Mucosa of descending colon (tissue), 3 donors: ENCODE results near the gene FBXW11. TPM values are rescaled to one million over a fixed set of nuclear protein-coding genes. Genes with fewer than 3 reads are reported as not detected.

Experiments
- ATAC-seq: fragments of 200-7000 bp; cut with Tn5 transposase; one replicate; pipeline ENCODE4 v1.9.1; 2020; ENCODE audit warnings: mild to moderate bottlenecking, moderate library complexity
- DNase-seq, 3 donors: peaks; one replicate each; pipeline ENCODE4 v3.0.0-alpha.2; 2020
- H3K36me3 ChIP-seq: fragments of 200-600 bp; one replicate; pipeline ENCODE4 v1.8.0; 2021; ENCODE audit warnings: low read depth, mild to moderate bottlenecking
- H3K4me1 ChIP-seq: fragments of 200-600 bp; one replicate; pipeline ENCODE4 v1.8.0; 2021; ENCODE audit warnings: low read depth, mild to moderate bottlenecking
- H3K4me3 ChIP-seq: fragments of 200-600 bp; one replicate; pipeline ENCODE4 v1.8.0; 2021; ENCODE audit warnings: mild to moderate bottlenecking
- H3K9me3 ChIP-seq: fragments of 200-600 bp; one replicate; pipeline ENCODE4 v1.8.0; 2021; ENCODE audit warnings: mild to moderate bottlenecking
- intact Hi-C, 2 donors: fragments of 100-400 bp; cut with DNase I in 1 of 2; cut with micrococcal nuclease in 1 of 2; formaldehyde crosslinking; loops; one replicate each; pipeline versions ENCODE4 v1.11.0 to v1.11.1; 2022; cut with DNase I, micrococcal nuclease
- total RNA-seq, 3 donors: library from RNA; stranded (reverse); fragmentation: NEBNext Ultra II Directional in 2 of 3; extraction: Animal tissue kit (Norgen Biotek cat#: 25700) in 2 of 3; gene quantifications; one replicate each; pipeline versions ENCODE4 v1.2.1 to v1.2.4, GENCODE V29; 2021 to 2023
- TF ChIP-seq, protein P1 (sequence below): fragments of 200-600 bp; IDR thresholded peaks from one replicate; pipeline ENCODE4 v1.8.0; 2022; ENCODE audit warnings: antibody characterized with exemption, mild to moderate bottlenecking
- donor health status: DM: no; HTN: no; CAD: no; lungs with moderate emphysema.
- donor health status: DM: no; HTN: no; CAD: no.
- donor health status: DM: no; HTN: yes; CAD: no.

Gene FBXW11
- total RNA-seq, 3 donors from 2014 or later = 37.2 to 50.2 (median 39.5) TPM

DNA sequence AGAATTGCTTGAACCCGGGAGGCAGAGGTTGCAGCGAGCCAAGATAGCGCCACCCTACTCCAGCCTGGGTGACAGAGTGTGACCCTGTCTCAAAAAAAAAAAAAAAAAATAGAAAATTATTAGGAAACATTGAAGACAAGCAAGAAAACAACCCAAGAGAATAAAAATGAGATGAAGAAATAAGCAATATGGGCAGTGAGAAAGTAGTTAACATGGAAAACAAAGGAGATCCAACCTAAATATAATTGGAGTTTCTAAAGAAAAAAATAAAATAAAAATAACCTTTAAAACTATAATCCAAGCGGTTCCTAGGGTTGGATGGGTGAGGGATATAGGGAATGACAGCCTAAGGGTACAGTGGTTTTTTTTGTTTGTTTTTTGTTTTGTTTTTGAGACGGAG lies 71.9 kb downstream of the FBXW11 start:
- Histone ChIP-seq H3K9me3 (peaks cover 5% of the 10 kb centered on the region), H3K36me3 (no peaks in the 10 kb centered on the region), H3K4me1 (no peaks in the 10 kb centered on the region), H3K4me3 (no peak overlapping the region)
- ATAC-seq (no peak), DNase-seq (no peak)
- intact Hi-C loops = no loop called here
- TF ChIP-seq, protein P1, sequence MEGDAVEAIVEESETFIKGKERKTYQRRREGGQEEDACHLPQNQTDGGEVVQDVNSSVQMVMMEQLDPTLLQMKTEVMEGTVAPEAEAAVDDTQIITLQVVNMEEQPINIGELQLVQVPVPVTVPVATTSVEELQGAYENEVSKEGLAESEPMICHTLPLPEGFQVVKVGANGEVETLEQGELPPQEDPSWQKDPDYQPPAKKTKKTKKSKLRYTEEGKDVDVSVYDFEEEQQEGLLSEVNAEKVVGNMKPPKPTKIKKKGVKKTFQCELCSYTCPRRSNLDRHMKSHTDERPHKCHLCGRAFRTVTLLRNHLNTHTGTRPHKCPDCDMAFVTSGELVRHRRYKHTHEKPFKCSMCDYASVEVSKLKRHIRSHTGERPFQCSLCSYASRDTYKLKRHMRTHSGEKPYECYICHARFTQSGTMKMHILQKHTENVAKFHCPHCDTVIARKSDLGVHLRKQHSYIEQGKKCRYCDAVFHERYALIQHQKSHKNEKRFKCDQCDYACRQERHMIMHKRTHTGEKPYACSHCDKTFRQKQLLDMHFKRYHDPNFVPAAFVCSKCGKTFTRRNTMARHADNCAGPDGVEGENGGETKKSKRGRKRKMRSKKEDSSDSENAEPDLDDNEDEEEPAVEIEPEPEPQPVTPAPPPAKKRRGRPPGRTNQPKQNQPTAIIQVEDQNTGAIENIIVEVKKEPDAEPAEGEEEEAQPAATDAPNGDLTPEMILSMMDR = no peak

- Histone ChIP-seq H3K4me1 (no peaks in the 10 kb centered on the region), H3K9me3 (peaks cover 5% of the 10 kb centered on the region), H3K4me3 (no peak overlapping the region), H3K36me3 (no peaks in the 10 kb centered on the region)
- ATAC-seq = no peak
- intact Hi-C loops = no loop called here
- no peak for DNase-seq
- TF ChIP-seq, protein P1 = no peak
Observed at GRCh38 chr5:171931163-171931562, 75.3 kb downstream of the FBXW11 start.

DNA sequence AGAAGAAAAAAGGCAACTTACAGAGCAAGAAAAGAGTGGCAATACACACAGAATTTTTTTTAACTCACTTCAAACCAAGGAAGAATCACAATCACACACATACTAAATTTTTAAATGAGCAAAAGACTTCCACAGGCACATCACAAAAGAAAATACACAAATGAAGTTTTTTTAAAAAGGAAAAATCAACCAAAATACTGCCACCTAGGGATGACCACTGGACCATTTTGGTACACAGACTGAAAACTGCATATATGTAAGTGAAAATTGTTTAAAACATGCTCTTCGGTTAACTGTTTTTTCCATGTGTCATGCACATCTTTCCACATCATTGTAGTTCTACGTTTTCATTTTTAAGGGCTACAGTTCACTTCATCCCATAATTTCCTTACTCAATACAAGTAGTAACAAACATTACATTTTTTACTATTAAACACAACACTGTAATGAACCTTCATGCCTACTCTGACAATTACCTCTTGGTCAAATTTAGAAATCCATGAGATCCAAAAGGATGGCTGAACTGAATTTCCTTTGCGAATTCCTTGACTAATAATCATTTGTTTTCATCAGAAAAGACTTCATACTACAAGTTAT lies 79.0 kb downstream of the FBXW11 start:
- Histone ChIP-seq H3K9me3 (no peaks in the 10 kb centered on the region), H3K36me3 (no peaks in the 10 kb centered on the region), H3K4me3 (no peak overlapping the region), H3K4me1 (no peaks in the 10 kb centered on the region)
- no peak for ATAC-seq
- intact Hi-C loops = no loop called here
- TF ChIP-seq, protein P1 = no peak
- DNase-seq = no peak

GRCh38 chr5:171926311-171926710 lies 80.1 kb downstream of the FBXW11 start:
- TF ChIP-seq, protein P1 = no peak
- no peak for ATAC-seq
- intact Hi-C loops = no loop called here

DNA sequence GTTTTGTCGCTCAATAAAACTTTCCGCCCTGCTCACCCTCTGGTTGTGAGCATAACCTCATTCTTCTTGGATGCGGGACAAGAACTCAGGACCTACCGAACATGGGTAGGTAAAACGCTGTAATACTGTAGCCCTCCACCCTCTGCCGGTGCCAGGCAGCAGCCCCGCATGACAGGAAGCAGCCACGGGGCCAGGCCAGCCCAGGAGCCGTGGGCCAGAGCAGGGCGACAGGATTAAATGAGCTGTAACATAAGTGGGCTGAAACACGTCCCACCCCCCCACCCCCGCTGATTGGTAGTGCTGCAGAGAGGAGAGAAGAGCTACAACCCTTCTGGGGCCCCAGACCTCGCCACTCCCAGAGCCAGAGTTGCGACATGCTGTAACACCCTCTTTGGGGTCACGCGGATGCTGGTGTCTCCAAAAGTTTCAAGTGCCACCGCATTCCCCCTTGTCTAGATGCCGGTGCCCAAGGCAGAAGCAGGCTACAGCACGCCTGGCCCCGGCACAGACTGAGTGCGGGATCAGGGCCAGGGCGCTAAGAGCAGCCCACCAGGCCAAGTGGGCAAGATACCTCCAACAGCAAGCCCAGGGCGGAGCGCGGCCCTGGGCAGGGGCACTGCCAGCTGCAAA lies 81.8 kb downstream of the FBXW11 start:
- Histone ChIP-seq H3K9me3 (no peaks in the 10 kb centered on the region), H3K36me3 (no peaks in the 10 kb centered on the region), H3K4me1 (no peaks in the 10 kb centered on the region), H3K4me3 (no peak overlapping the region)
- TF ChIP-seq, protein P1 = no peak
- intact Hi-C loops = no loop called here
- DNase-seq (no peak), ATAC-seq (no peak)

More at GRCh38 chr5:171926311-171926710, 80.1 kb downstream of the FBXW11 start:
- Histone ChIP-seq H3K9me3 (no peaks in the 10 kb centered on the region), H3K4me3 (no peak overlapping the region), H3K36me3 (no peaks in the 10 kb centered on the region), H3K4me1 (no peaks in the 10 kb centered on the region)
- no peak for DNase-seq
